Liver (tissue), 9 donors: ENCODE data around the gene SLC49A4. TPM values are rescaled to one million over a fixed set of nuclear protein-coding genes. Genes with fewer than 3 reads are reported as not detected.

Experiments
- DNase-seq: peaks from one replicate; pipeline ENCODE4 v3.0.0-alpha.2; 2017; ENCODE audit warnings: low spot score
- H3K27ac ChIP-seq, 2 donors: one replicate each; pipeline ENCODE4 v1.7.0; 2013; ENCODE audit warnings: inconsistent platforms in 2 of 2, low read length in 2 of 2, control low read depth in 1 of 2, low read depth in 1 of 2, mild to moderate bottlenecking in 1 of 2
- H3K27me3 ChIP-seq, 4 donors: one replicate each; pipeline versions ENCODE4 v1.6.1 to v1.7.0; 2013; ENCODE audit warnings: low read length in 3 of 4, inconsistent platforms in 1 of 4, mild to moderate bottlenecking in 1 of 4, moderate library complexity in 1 of 4; ENCODE audit not compliant: control insufficient read depth in 4 of 4, insufficient read depth in 4 of 4
- H3K36me3 ChIP-seq, 4 donors: one replicate each; pipeline versions ENCODE4 v1.6.1 to v1.7.0; 2013; ENCODE audit warnings: low read length in 3 of 4, mild to moderate bottlenecking in 3 of 4, low read depth in 1 of 4, moderate library complexity in 1 of 4; ENCODE audit not compliant: control insufficient read depth in 4 of 4, insufficient read depth in 3 of 4
- H3K4me1 ChIP-seq, 4 donors: one replicate each; pipeline versions ENCODE4 v1.6.1 to v1.7.0; 2013; ENCODE audit warnings: low read length in 3 of 4, mild to moderate bottlenecking in 3 of 4, moderate library complexity in 1 of 4; ENCODE audit not compliant: control insufficient read depth in 4 of 4, insufficient read depth in 4 of 4
- H3K4me3 ChIP-seq, 3 donors: one replicate each; pipeline versions ENCODE4 v1.6.1 to v1.7.0; 2013; ENCODE audit warnings: low read length in 3 of 3, control low read depth in 1 of 3, low read depth in 1 of 3, mild to moderate bottlenecking in 1 of 3
- H3K9ac ChIP-seq, 2 donors: one replicate each; pipeline ENCODE4 v1.7.0; 2013; ENCODE audit warnings: low read length in 2 of 2, mild to moderate bottlenecking in 2 of 2, moderate library complexity in 2 of 2, control low read depth in 1 of 2, low read depth in 1 of 2
- H3K9me3 ChIP-seq, 4 donors: one replicate each; pipeline versions ENCODE4 v1.6.1 to v1.7.0; 2013; ENCODE audit warnings: low read length in 3 of 4; ENCODE audit not compliant: control insufficient read depth in 4 of 4
- ATF3 ChIP-seq: IDR thresholded peaks from 2 replicates; pipeline ENCODE4 v1.6.1; 2016; ENCODE audit warnings: antibody characterized with exemption
- CTCF ChIP-seq: fragments of 150-350 bp; IDR thresholded peaks from 2 replicates; pipeline ENCODE4 v1.5.1; 2017; ENCODE audit warnings: improper control_type of control experiment, low read depth, low read length; ENCODE audit not compliant: missing input control
- EGR1 ChIP-seq, 2 donors: IDR thresholded peaks; 2 replicates each; pipeline ENCODE4 v1.6.1; 2016 to 2018; ENCODE audit warnings: antibody characterized with exemption in 2 of 2, low read depth in 2 of 2
- FOXA1 ChIP-seq: IDR thresholded peaks from 2 replicates; pipeline ENCODE4 v1.6.1; 2016; ENCODE audit warnings: antibody characterized with exemption
- FOXA2 ChIP-seq: IDR thresholded peaks from 2 replicates; pipeline ENCODE4 v1.6.1; 2016; ENCODE audit warnings: antibody characterized with exemption
- GABPA ChIP-seq, 2 donors: IDR thresholded peaks in 1 of 2; conservative IDR thresholded peaks in 1 of 2; 2 replicates each; pipeline ENCODE4 v1.6.1; 2016; ENCODE audit warnings: antibody characterized with exemption in 2 of 2, mild to moderate bottlenecking in 1 of 2, moderate library complexity in 1 of 2
- HNF4A ChIP-seq, 2 donors: conservative IDR thresholded peaks; 2 replicates each; pipeline ENCODE4 v1.6.1; 2016; ENCODE audit warnings: antibody characterized with exemption in 2 of 2, mild to moderate bottlenecking in 2 of 2
- HNF4G ChIP-seq: IDR thresholded peaks from 2 replicates; pipeline ENCODE4 v1.6.1; 2016; ENCODE audit warnings: antibody characterized with exemption
- JUND ChIP-seq, 2 donors: IDR thresholded peaks; 2 replicates each; pipeline ENCODE4 v1.6.1; 2016; ENCODE audit warnings: antibody characterized with exemption in 2 of 2
- NR2F2 ChIP-seq: IDR thresholded peaks from 2 replicates; pipeline ENCODE4 v1.6.1; 2016; ENCODE audit warnings: antibody characterized with exemption
- RAD21 ChIP-seq, 2 donors: IDR thresholded peaks; 2 replicates each; pipeline ENCODE4 v1.6.1; 2016; ENCODE audit warnings: antibody characterized with exemption in 2 of 2, mild to moderate bottlenecking in 2 of 2
- REST ChIP-seq: IDR thresholded peaks from 2 replicates; pipeline ENCODE4 v1.6.1; 2016; ENCODE audit warnings: antibody characterized with exemption, mild to moderate bottlenecking
- RXRA ChIP-seq, 2 donors: IDR thresholded peaks; 2 replicates each; pipeline ENCODE4 v1.6.1; 2017 to 2018; ENCODE audit warnings: antibody characterized with exemption in 2 of 2, mild to moderate bottlenecking in 1 of 2
- SP1 ChIP-seq: IDR thresholded peaks from 2 replicates; pipeline ENCODE4 v1.6.1; 2018; ENCODE audit warnings: antibody characterized with exemption, mild to moderate bottlenecking
- TAF1 ChIP-seq: conservative IDR thresholded peaks from 2 replicates; pipeline ENCODE4 v1.6.1; 2016; ENCODE audit warnings: antibody characterized with exemption, mild to moderate bottlenecking
- YY1 ChIP-seq: IDR thresholded peaks from 2 replicates; pipeline ENCODE4 v1.6.1; 2016; ENCODE audit warnings: antibody characterized with exemption, mild to moderate bottlenecking
- ZBTB33 ChIP-seq: IDR thresholded peaks from 2 replicates; pipeline ENCODE4 v1.6.1; 2016; ENCODE audit warnings: antibody characterized with exemption
- WGBS: extraction: QIAGEN DNeasy Blood & Tissue Kit; methylation state at CpG from one replicate; pipeline ENCODE4 v1.1.7; 2013; 5-methylcytosine and 5-hydroxymethylcytosine counted together
- polyA plus RNA-seq, 2 donors: library from polyadenylated mRNA; stranded (reverse) in 1 of 2; unstranded in 1 of 2; fragments of 200-250 nt in 1 of 2; fragments of >200 nt in 1 of 2; fragmentation: Nextera tagmentation in 1 of 2; extraction: Ambion mirVana in 1 of 2; gene quantifications; one replicate each; pipeline versions ENCODE4 v1.2.1 to v1.2.3, GENCODE V29; 2013 to 2015
- total RNA-seq, 2 donors: library from RNA; depleted of rRNA; stranded (reverse); fragments of >200 nt; gene quantifications; one replicate each; pipeline ENCODE4 v1.2.3, GENCODE V29; 2014
- TF ChIP-seq, protein P1 (sequence below): IDR thresholded peaks from 2 replicates; pipeline ENCODE4 v1.6.1; 2016; ENCODE audit warnings: antibody characterized with exemption
- donor health status: healthy.
- donor health status: healthy.
- donor health status: healthy.
- donor health status: healthy.
- donor health status: healthy.

Gene SLC49A4
- total and polyA plus RNA-seq, 4 donors = 3.3 to 11.1 (median 6.3) TPM

DNA sequence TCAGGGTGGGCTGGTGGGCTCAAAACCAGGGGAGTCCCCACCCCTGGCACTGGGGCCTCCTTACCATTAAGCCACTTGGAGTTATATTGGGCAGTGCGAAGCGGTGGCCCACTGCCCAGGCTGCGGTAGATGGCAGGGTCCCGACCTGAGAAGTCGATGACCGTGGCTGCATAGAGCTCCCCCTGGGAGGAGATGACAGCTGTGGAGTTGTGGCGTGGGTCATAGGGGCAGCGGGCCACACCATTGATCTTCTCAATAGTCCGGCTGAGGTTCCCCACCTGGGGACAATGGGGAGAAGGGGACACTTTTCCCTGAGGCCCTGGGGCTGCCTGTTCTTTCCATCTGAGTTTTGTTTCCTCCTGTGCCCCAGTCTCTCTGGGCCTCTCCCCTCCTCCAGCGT lies 132.9 kb downstream of the SLC49A4 start:
- no peaks in the 10 kb centered on the region for H3K9me3 ChIP-seq
- H3K4me3 ChIP-seq = no peak overlapping the region
- TF ChIP-seq REST (no peak), FOXA2 (no peak), YY1 (no peak), HNF4G (no peak), SP1 (no peak), CTCF (no peak), RAD21 (IDR thresholded peaks at IDR 0.05) (no peak), NR2F2 (no peak), GABPA (IDR thresholded peaks at IDR 0.05 in 1 of 2, conservative IDR thresholded peaks at IDR 0.05 in 1 of 2) (no peak), EGR1 (IDR thresholded peaks at IDR 0.05; ENCODE audit: low read depth in 2 of 2) (no peak), ZBTB33 (no peak), FOXA1 (no peak), HNF4A (conservative IDR thresholded peaks at IDR 0.05) (no peak), RXRA (IDR thresholded peaks at IDR 0.05) (no peak), TAF1 (no peak), JUND (IDR thresholded peaks at IDR 0.05) (no peak), ATF3 (no peak)
- TF ChIP-seq, protein P1, sequence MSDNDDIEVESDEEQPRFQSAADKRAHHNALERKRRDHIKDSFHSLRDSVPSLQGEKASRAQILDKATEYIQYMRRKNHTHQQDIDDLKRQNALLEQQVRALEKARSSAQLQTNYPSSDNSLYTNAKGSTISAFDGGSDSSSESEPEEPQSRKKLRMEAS = no peak
- no peak overlapping the region for H3K9ac ChIP-seq
- peaks cover 0 to 7% (median 3%) of the 10 kb centered on the region in 4 donors for H3K27me3 ChIP-seq
- 94% methylated on average over 10 of the region's 10 CpGs for WGBS
- no peak overlapping the region for H3K27ac ChIP-seq
- no peaks in the 10 kb centered on the region for H3K36me3 ChIP-seq
- no peak for DNase-seq
- peaks cover 0 to under 1% (median 0%) of the 10 kb centered on the region in 4 donors for H3K4me1 ChIP-seq
